SK-N-DZ (cell line): Measurements from ENCODE around the gene EPG5.
"Not testable (repeated sequence)": the region's sequence is repeated elsewhere in the genome, so short reads cannot be mapped to it uniquely, and the experiment has no call there.

Source experiments
- DNase-seq: peaks from one replicate; pipeline ENCODE4 v3.0.0-alpha.2; 2015; ENCODE audit warnings: low spot score

Gene EPG5

GRCh38 chr18:45864081-45864480 is 103.0 kb downstream of the EPG5 start:
- DNase-seq: no peak

- no peak for DNase-seq
Observed at GRCh38 chr18:45863469-45863868, 103.7 kb downstream of the EPG5 start.

GRCh38 chr18:45861926-45862325 is 105.2 kb downstream of the EPG5 start:
- no peak for DNase-seq

GRCh38 chr18:45860971-45861370 is 106.2 kb downstream of the EPG5 start:
- DNase-seq: no peak

GRCh38 chr18:45860492-45860891 is 106.6 kb downstream of the EPG5 start:
- DNase-seq: no peak

GRCh38 chr18:45859334-45859733 is 107.8 kb downstream of the EPG5 start:
- no peak for DNase-seq

GRCh38 chr18:45856531-45856930 is 110.6 kb downstream of the EPG5 start:
- no peak for DNase-seq

GRCh38 chr18:45854036-45854586 is 113.0 kb downstream of the EPG5 start:
- DNase-seq: no peak

- no peak for DNase-seq
Observed at GRCh38 chr18:45852631-45853030, 114.5 kb downstream of the EPG5 start.

- no peak for DNase-seq
Observed at GRCh38 chr18:45851161-45851925, 115.8 kb downstream of the EPG5 start.

- DNase-seq: no peak
Observed at GRCh38 chr18:45850021-45850420, 117.1 kb downstream of the EPG5 start.

GRCh38 chr18:45849529-45849928 is 117.6 kb downstream of the EPG5 start:
- DNase-seq: no peak

GRCh38 chr18:45848643-45849042 is 118.5 kb downstream of the EPG5 start:
- DNase-seq: not testable (repeated sequence)

- DNase-seq: no peak
Observed at GRCh38 chr18:45847119-45847518, 120.0 kb downstream of the EPG5 start.

GRCh38 chr18:45845410-45845809 is 121.7 kb downstream of the EPG5 start:
- DNase-seq: no peak

GRCh38 chr18:45844938-45845337 is 122.2 kb downstream of the EPG5 start:
- no peak for DNase-seq

GRCh38 chr18:45843019-45843418 is 124.1 kb downstream of the EPG5 start:
- DNase-seq: no peak

GRCh38 chr18:45841765-45842442 is 125.2 kb downstream of the EPG5 start:
- no peak for DNase-seq

- DNase-seq: no peak
Observed at GRCh38 chr18:45841060-45841764, 125.9 kb downstream of the EPG5 start.

GRCh38 chr18:45839414-45840395 is 127.4 kb downstream of the EPG5 start:
- peak; percentile 41 for DNase-seq
